Stimulated activated CD4-positive, alpha-beta T cell treated with anti-CD3 and anti-CD28 coated beads, TNF-alpha, amount 100 ng/mL, for 1 hour (primary cell): ENCODE results near the gene GRIK5.

Experiments
- DNase-seq, 3 donors: peaks; one replicate each; pipeline ENCODE4 v3.0.0-alpha.2; 2020; ENCODE audit warnings: low read depth in 3 of 3, low spot score in 1 of 3

GRIK5 gene

GRCh38 chr19:42076380-42076944 lies 6.5 kb upstream of the GRIK5 start:
- peak in 2 of 3 donors; percentile 15 to 22 for DNase-seq

- peak; percentile 92 to 93 (median 93) for DNase-seq
These were observed 5.8 kb upstream of the GRIK5 start, which contains the start of gene ZNF574 for GRCh38 chr19:42075616-42076379. ZNF574 (plus strand) TSS chr19:42076166; CDS start chr19:42078607, 2,441 bp downstream.

GRCh38 chr19:42075364-42075615 lies 5.3 kb upstream of the GRIK5 start:
- DNase-seq, result no peak

- DNase-seq, result no peak
These were observed 4.7 kb upstream of the GRIK5 start for GRCh38 chr19:42074513-42075363.

- no peak for DNase-seq
These were observed 1.2 kb upstream of the GRIK5 start for GRCh38 chr19:42071247-42071646.

- no peak for DNase-seq
These were observed 1.0 kb downstream of the GRIK5 start for GRCh38 chr19:42068756-42069571.

- no peak for DNase-seq
These were observed 1.6 kb downstream of the GRIK5 start for GRCh38 chr19:42068361-42068755.

- no peak for DNase-seq
These were observed 2.6 kb downstream of the GRIK5 start for GRCh38 chr19:42067315-42067888.

- DNase-seq, result no peak
These were observed 3.8 kb downstream of the GRIK5 start for GRCh38 chr19:42066075-42066754.

- no peak for DNase-seq
These were observed 4.5 kb downstream of the GRIK5 start for GRCh38 chr19:42065511-42065910.

GRCh38 chr19:42065051-42065450 lies 5.0 kb downstream of the GRIK5 start:
- DNase-seq, result no peak

- no peak for DNase-seq
These were observed 5.6 kb downstream of the GRIK5 start for GRCh38 chr19:42064432-42064831.

GRCh38 chr19:42062381-42062780 lies 7.6 kb downstream of the GRIK5 start:
- no peak for DNase-seq

GRCh38 chr19:42060117-42060516 lies 9.9 kb downstream of the GRIK5 start:
- no peak for DNase-seq

GRCh38 chr19:42059196-42059595 lies 10.8 kb downstream of the GRIK5 start:
- no peak for DNase-seq

- no peak for DNase-seq
These were observed 12.2 kb downstream of the GRIK5 start for GRCh38 chr19:42057846-42058245.

- DNase-seq, result no peak
These were observed 15.8 kb downstream of the GRIK5 start for GRCh38 chr19:42054205-42054604.

- no peak for DNase-seq
These were observed 16.7 kb downstream of the GRIK5 start for GRCh38 chr19:42053037-42053935.

- no peak for DNase-seq
These were observed 17.7 kb downstream of the GRIK5 start for GRCh38 chr19:42052241-42052863.
